Gastrocnemius medialis (tissue), 4 donors: ENCODE measurements around the gene AMH.

Experiments used
- CTCF ChIP-seq, 5 experiments: fragments of 450-650 bp in 3 of 5; fragments of 200-600 bp in 2 of 5; sonication (generic) in 2 of 5; IDR thresholded peaks in 4 of 5; conservative IDR thresholded peaks in 1 of 5; 1 replicate in 4 of 5; 2 replicates in 1 of 5; pipeline ENCODE4 v1.5.1; 2016 to 2019; ENCODE audit warnings: antibody characterized with exemption in 5 of 5, mild to moderate bottlenecking in 3 of 5, moderate library complexity in 3 of 5
- POLR2A ChIP-seq, 2 donors: fragments of 450-650 bp; IDR thresholded peaks; one replicate each; pipeline ENCODE4 v1.6.1; 2017; ENCODE audit warnings: antibody characterized with exemption in 2 of 2, mild to moderate bottlenecking in 2 of 2, moderate library complexity in 2 of 2

- TF ChIP-seq CTCF (IDR thresholded peaks at IDR 0.05 in 4 of 5, conservative IDR thresholded peaks at IDR 0.05 in 1 of 5), result no peak
- TF ChIP-seq POLR2A (IDR thresholded peaks at IDR 0.05), result no peak
These were observed 11.2 kb downstream of the AMH start for GRCh38 chr19:2260341-2260805.
